Skeletal muscle cell (primary cell): ENCODE results near the gene CIBAR2.

Experiments
- DNase-seq: peaks from one replicate; pipeline ENCODE4 v3.0.0-alpha.2; 2010; ENCODE audit warnings: low read depth
- H3K4me3 ChIP-seq: 2 replicates; pipeline ENCODE4 v1.5.1; 2011; ENCODE audit warnings: low read depth, mild to moderate bottlenecking, control low read depth, low read length, moderate library complexity

Gene CIBAR2

DNA sequence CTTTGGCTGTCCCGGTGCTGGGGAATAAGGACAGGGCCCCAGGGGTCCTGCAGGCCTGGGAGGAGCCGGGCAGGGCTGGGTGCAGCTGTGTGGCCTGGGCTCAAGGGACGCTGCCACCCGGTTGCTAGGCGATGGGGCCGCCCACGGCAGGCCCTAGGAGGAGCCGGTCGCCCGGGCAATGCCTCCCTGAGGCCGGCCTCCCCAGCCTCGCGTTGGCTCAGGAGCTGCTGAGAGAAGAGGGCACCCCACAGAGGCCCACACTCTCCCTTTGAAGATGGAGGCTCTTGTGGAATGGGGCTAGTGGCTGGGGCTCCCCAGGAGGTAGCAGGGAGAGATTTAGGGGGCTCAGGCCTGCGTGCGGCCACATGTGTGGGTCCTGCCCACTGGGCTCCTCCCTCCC lies at the start of gene CIBAR2:
CIBAR2 (minus strand) TSS at position 109 of the 400 bp plus-strand sequence. CDS start 120 bp downstream, outside the sequence.
- no peak within 1 kb of the TSS for H3K4me3 ChIP-seq
- DNase-seq, result no peak

- H3K4me3 ChIP-seq, result no peak overlapping the region
- no peak for DNase-seq
Measured at GRCh38 chr16:85159179-85159980, 47.1 kb upstream of the CIBAR2 start.

- no peak for DNase-seq
- no peak overlapping the region for H3K4me3 ChIP-seq
Measured at GRCh38 chr16:85158743-85159178, 46.5 kb upstream of the CIBAR2 start.

DNA sequence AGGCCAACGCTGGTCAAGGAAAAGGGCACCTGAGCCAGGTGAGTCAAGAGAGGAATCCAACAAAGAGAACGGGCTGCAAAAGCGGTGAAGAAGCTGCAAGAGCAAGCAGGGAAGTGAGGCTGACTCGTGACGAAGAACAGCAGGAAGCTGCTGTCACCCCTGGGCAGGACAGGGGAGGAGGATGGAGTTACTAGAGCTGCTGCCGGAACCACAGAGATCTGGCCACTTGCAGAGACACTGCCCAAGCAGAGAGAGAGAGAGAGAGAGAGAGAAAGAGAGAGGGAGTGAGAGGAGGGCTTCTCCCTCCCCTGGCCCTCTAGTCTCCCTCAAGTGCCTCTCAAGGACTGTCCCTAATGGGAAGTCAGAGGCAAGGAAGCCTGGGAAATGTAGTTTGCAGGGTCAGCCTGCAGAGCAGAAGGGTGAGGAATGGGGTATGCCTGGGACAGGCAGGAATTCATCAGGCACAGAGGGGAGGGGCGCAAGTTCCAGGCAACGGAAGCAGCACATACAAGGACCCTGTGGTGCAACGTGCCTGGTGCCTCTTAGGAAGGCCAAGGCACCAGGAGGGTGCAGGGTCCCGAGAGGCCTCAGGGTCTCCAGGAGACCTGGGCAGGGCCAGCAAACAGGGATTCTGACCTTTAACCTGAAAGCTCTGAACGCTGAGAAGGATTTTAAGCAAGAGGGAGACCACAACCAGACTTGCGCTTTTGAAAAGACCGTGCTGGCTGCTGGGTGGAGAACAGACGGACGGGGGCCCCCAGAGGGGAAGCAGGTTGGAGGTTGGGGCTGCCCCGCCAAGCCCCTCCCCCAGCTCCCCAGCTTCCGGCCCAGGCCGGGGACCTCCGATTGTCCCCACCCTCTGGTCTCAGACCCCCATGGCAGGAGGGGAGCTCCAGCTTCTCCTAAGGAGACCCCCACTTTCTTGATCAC lies 45.8 kb upstream of the CIBAR2 start:
- no peak overlapping the region for H3K4me3 ChIP-seq
- no peak for DNase-seq

DNA sequence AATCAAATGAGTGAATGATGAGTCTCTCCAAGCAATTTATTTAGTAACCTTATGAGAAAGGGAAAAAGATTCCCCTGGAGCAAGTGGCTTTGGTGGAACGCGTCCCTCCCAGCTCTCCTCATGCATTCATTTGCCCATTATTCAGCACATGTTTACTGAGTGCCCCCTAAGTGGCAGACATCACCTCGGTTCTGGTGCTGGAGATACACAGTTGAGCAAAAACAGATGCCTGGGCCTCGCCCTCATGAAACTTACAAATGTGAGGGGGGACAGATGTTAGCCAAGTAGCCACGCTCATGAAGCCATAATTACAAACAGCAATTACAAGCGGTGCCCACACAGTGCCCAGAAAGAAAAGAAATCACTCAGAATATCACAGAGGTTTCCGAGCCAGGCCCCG lies 45.1 kb upstream of the CIBAR2 start:
- DNase-seq, result no peak
- no peak overlapping the region for H3K4me3 ChIP-seq

DNA sequence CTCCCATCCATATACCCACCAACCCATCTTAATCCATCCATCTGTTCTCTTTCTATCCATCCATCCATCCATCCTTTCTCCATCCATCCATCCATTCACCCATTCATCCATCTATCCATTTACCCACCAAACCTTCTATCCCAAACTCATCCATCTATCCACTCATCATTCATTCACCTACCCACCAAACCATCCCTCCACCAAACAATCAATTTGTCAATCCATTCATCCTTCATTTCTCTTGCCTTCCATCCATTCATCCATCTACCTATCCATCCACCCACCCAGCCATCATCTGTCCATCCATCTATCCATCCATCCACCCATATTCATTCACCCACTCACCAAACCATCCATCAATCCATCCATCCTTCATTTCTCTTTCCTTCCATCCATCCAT lies 44.6 kb upstream of the CIBAR2 start:
- DNase-seq, result no peak
- no peak overlapping the region for H3K4me3 ChIP-seq

DNA sequence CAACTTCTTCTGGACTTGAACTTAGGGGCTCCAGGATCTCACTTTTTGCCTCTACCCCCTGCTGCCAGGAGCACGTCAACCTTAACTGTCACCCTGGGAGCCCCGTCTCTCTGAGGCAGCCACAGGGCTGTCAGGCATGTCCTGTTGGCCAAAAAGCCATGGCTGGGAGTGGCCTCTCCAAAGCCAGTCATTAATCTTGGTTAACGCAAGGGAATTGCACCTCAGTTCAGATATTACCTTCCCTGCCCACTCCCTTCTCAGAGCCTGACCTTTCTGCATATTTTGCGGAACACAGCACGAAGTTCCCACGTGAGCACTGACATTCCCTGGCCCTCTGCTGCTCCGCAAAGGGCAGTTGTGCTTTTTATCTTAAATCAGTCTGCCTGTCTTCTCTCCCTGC lies 44.2 kb upstream of the CIBAR2 start:
- no peak for DNase-seq

GRCh38 chr16:85153656-85154091 lies 41.4 kb upstream of the CIBAR2 start:
- no peak for DNase-seq
- H3K4me3 ChIP-seq, result no peak overlapping the region

More for the DNA sequence above, 44.2 kb upstream of the CIBAR2 start:
- H3K4me3 ChIP-seq, result no peak overlapping the region

DNA sequence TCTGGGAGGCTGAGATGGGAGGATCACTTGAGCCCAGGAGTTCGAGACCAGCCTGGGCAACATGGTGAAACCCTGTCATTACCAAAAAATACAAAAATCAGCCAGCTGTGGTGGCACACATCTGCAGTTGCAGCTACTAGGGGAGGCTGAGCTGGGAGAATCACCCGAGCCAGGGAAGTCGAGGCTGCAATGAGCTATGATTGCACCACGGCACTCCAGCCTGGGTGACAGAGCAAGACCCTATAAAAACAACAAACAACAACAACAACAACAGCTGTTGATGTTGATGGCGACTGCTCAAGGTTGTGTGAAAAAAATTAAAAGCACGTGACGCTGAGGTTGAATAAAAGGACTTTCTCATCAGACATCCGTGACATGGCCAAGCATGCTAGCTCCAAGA lies 40.8 kb upstream of the CIBAR2 start:
- DNase-seq, result no peak

DNA sequence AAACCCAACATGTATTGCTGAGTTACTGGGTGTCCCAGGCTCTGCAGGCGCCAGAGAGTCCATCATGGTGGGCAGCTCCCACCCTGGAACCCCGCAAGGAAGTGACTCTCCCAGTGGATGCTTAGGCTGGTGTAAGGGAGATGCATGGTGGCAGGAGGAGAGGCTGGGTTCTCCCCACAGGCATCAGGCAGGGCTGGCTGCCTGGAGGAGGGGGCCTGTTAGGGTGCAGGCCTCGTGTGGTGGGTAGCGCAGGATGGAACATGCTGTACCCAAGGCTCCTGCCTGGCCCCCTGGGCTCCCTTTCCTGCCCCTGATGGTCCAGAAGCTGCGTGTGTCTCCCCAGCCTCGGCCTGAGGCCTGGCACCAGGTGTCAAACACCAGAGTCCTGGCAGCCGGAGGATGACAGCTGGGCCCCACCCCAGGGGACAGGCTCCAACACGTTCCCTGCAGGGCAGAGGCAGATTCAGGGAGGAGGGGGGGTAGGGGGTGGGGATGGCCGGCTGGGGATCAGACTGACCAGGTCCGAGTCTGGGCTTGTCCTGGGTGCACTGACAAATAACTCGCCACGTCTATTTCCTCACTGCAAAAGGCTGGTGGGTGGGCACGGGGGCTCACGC lies 40.2 kb upstream of the CIBAR2 start:
- H3K4me3 ChIP-seq, result no peak overlapping the region
- no peak for DNase-seq

More for the DNA sequence above, 40.8 kb upstream of the CIBAR2 start:
- no peak overlapping the region for H3K4me3 ChIP-seq

GRCh38 chr16:85151603-85152413 lies 39.5 kb upstream of the CIBAR2 start:
- DNase-seq, result no peak
- H3K4me3 ChIP-seq, result no peak overlapping the region

DNA sequence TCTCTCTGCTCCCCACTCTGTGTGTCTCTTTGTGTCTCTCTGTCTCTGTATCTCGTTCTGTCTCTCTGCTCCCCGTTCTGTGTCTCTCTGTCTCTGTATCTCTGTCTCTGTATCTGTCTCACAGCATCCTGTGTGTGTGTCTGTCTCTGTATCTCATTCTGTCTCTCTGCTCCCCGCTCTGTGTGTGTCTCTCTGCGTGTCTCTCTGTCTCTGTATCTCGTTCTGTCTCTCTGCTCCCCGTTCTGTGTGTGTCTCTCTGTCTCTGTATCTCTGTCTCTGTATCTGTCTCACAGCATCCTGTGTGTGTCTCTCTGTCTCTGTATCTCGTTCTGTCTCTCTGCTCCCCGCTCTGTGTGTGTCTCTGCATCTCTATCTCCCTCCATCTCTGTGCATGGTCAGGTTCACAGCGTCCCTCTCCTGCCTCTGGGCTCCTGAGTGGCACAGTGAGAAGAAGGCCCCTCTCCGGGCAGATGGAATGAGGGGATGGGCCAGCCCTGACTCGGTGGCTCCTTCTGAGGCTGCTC lies 38.9 kb upstream of the CIBAR2 start:
- no peak for DNase-seq
- no peak overlapping the region for H3K4me3 ChIP-seq

- H3K4me3 ChIP-seq, result no peak overlapping the region
- DNase-seq, result no peak
Measured at GRCh38 chr16:85150331-85150940, 38.2 kb upstream of the CIBAR2 start.

DNA sequence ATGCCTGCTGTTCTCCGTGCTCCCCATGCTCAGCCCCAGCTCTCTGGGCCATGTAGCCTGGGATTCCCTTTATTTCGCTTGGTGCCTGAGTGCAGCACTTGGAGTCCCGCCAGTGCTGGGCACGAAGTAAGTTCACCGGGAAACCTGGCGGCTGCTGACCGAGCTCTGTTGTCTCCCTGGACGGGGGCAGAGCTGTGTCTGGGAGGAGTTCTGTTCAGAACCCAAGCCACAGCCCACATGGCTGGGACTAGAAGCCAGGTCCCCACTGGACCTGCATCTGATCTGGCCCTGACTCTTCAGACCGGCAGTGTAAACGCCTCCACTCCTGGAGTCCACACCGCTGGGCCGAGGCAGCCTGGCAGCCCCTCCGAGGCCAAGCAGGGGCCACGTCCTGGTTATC lies 37.5 kb upstream of the CIBAR2 start:
- H3K4me3 ChIP-seq, result no peak overlapping the region
- no peak for DNase-seq

DNA sequence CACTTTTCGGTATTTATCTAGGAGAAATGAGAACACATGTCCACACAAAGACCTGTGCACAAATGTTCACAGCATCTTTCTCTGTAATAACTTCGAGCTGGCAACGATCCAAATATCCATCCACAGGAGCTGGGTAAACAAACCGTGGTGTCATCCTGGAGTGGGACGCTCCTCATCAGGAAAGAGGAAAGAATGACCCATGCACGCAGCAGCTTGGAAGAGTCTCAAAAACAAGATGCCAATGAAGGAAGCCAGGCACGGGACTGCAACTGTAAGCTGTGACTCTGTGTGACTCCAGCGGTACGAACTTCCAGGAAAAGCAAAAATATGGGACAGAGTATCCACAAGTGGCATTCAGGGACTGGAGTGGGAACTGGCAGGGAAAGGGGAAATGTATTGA lies 36.7 kb upstream of the CIBAR2 start:
- no peak overlapping the region for H3K4me3 ChIP-seq
- no peak for DNase-seq

GRCh38 chr16:85146922-85147651 lies 34.8 kb upstream of the CIBAR2 start:
- DNase-seq, result no peak
- H3K4me3 ChIP-seq, result no peak overlapping the region

GRCh38 chr16:85146532-85146797 lies 34.2 kb upstream of the CIBAR2 start:
- no peak for DNase-seq
- no peak overlapping the region for H3K4me3 ChIP-seq
